Breast epithelium (tissue), 3 donors: Measurements from ENCODE around the gene JMJD8.

Experiments used
- POLR2A ChIP-seq: fragments of 450-650 bp; IDR thresholded peaks from one replicate; pipeline ENCODE4 v1.6.1; 2016; ENCODE audit warnings: antibody characterized with exemption, mild to moderate bottlenecking, moderate library complexity
- POLR2AphosphoS5 ChIP-seq, 3 donors: sonication (generic); formaldehyde crosslinking; IDR thresholded peaks; one replicate each; pipeline ENCODE4 v1.6.1; 2017; ENCODE audit warnings: antibody characterized with exemption in 3 of 3
- TF ChIP-seq, protein P1 (sequence below), 3 donors: fragments of 450-650 bp; IDR thresholded peaks; one replicate each; pipeline ENCODE4 v1.5.1; 2016 to 2017; ENCODE audit warnings: antibody characterized with exemption in 3 of 3, mild to moderate bottlenecking in 3 of 3, moderate library complexity in 3 of 3

DNA sequence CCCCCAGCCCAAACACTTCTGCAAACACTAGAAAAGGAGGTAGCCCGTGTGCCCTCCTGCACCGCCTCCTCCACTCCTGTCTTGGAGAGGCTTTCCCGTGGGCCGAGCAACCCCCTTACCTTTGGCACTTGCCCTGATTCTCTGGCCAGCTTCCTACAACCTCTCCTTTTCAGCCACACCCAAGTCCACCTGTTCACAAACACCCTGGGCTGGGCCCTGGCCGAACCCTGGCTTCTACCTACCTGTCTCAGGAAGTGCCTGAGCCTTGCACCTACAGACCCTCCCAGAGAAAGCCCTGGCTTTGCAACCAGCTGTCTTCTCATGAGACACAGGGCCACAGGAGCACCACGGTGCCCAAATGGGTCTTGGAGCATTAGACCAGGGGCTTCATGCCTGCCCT, 34.8 kb upstream of the JMJD8 start:
- TF ChIP-seq, protein P1, sequence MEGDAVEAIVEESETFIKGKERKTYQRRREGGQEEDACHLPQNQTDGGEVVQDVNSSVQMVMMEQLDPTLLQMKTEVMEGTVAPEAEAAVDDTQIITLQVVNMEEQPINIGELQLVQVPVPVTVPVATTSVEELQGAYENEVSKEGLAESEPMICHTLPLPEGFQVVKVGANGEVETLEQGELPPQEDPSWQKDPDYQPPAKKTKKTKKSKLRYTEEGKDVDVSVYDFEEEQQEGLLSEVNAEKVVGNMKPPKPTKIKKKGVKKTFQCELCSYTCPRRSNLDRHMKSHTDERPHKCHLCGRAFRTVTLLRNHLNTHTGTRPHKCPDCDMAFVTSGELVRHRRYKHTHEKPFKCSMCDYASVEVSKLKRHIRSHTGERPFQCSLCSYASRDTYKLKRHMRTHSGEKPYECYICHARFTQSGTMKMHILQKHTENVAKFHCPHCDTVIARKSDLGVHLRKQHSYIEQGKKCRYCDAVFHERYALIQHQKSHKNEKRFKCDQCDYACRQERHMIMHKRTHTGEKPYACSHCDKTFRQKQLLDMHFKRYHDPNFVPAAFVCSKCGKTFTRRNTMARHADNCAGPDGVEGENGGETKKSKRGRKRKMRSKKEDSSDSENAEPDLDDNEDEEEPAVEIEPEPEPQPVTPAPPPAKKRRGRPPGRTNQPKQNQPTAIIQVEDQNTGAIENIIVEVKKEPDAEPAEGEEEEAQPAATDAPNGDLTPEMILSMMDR (IDR thresholded peaks at IDR 0.05): no peak
- TF ChIP-seq POLR2AphosphoS5 (IDR thresholded peaks at IDR 0.05) (no peak), POLR2A (no peak)
